HCT116 (cell line): ENCODE measurements around the gene DAPP1.

ENCODE experiments used
- CEBPB ChIP-seq: IDR thresholded peaks from 2 replicates; pipeline ENCODE4 v1.6.1; 2012; ENCODE audit warnings: low read depth
- CTCF ChIP-seq, 3 experiments: fragments of 200-600 bp in 1 of 3; sonication (generic) in 1 of 3; IDR thresholded peaks in 2 of 3; conservative IDR thresholded peaks in 1 of 3; 2 replicates each; pipeline ENCODE4 v1.5.1; 2012 to 2017; ENCODE audit warnings: low read depth in 2 of 3, low read length in 2 of 3, antibody characterized with exemption in 1 of 3, borderline replicate concordance in 1 of 3, control low read depth in 1 of 3, mild to moderate bottlenecking in 1 of 3, mixed read lengths in 1 of 3, mixed run types in 1 of 3, moderate library complexity in 1 of 3; ENCODE audit not compliant: insufficient read depth in 1 of 3
- ELF1 ChIP-seq: IDR thresholded peaks from 2 replicates; pipeline ENCODE4 v1.6.1; 2012; ENCODE audit warnings: low read depth, borderline replicate concordance
- EZH2 ChIP-seq: fragments of 200-600 bp; sonication (generic); IDR thresholded peaks from 2 replicates; pipeline ENCODE4 v1.6.1; 2017; ENCODE audit warnings: antibody characterized with exemption, mixed run types
- EZH2phosphoT487 ChIP-seq: fragments of 200-600 bp; IDR thresholded peaks from 2 replicates; pipeline ENCODE4 v1.6.1; 2018; ENCODE audit warnings: antibody characterized with exemption, borderline replicate concordance
- JUND ChIP-seq: IDR thresholded peaks from 2 replicates; pipeline ENCODE4 v1.6.1; 2012
- POLR2A ChIP-seq: IDR thresholded peaks from 2 replicates; pipeline ENCODE4 v1.7.0; 2011; ENCODE audit warnings: borderline replicate concordance; ENCODE audit not compliant: insufficient read depth, insufficient read length; ENCODE audit errors: extremely low read depth
- POLR2AphosphoS5 ChIP-seq: IDR thresholded peaks from 2 replicates; pipeline ENCODE4 v1.6.1; 2011; ENCODE audit warnings: mild to moderate bottlenecking, low read depth, low read length, moderate library complexity
- RAD21 ChIP-seq: IDR thresholded peaks from 2 replicates; pipeline ENCODE4 v1.6.1; 2012; ENCODE audit warnings: low read depth, mild to moderate bottlenecking
- SP1 ChIP-seq: IDR thresholded peaks from 2 replicates; pipeline ENCODE4 v1.6.1; 2012; ENCODE audit warnings: low read depth
- YY1 ChIP-seq: IDR thresholded peaks from 2 replicates; pipeline ENCODE4 v1.6.1; 2011; ENCODE audit warnings: low read length, low read depth, moderate library complexity, mild to moderate bottlenecking; ENCODE audit not compliant: insufficient replicate concordance; ENCODE audit errors: extremely low read depth
- ZFX ChIP-seq: fragments of 450-650 bp; IDR thresholded peaks from 2 replicates; pipeline ENCODE4 v1.6.1; 2017
- ZNF274 ChIP-seq: fragments of 200-500 bp; sonication (Bioruptor generic); IDR thresholded peaks from 2 replicates; pipeline ENCODE4 v1.6.1; 2014; ENCODE audit warnings: mild to moderate bottlenecking, low read depth, low read length, inconsistent platforms
- TF ChIP-seq, protein P1 (sequence below): IDR thresholded peaks from 2 replicates; pipeline ENCODE4 v1.6.1; 2012; ENCODE audit warnings: low read depth

- TF ChIP-seq POLR2A (no peak), EZH2phosphoT487 (no peak), CTCF (IDR thresholded peaks at IDR 0.05 in 2 of 3, conservative IDR thresholded peaks at IDR 0.05 in 1 of 3; ENCODE audit: borderline replicate concordance in 1 of 3, insufficient read depth in 1 of 3, low read depth in 2 of 3, low read length in 2 of 3) (no peak), POLR2AphosphoS5 (no peak), YY1 (no peak), ELF1 (no peak), ZFX (no peak), RAD21 (no peak), EZH2 (no peak), CEBPB (no peak), ZNF274 (no peak), JUND (no peak), SP1 (no peak)
- TF ChIP-seq, protein P1, sequence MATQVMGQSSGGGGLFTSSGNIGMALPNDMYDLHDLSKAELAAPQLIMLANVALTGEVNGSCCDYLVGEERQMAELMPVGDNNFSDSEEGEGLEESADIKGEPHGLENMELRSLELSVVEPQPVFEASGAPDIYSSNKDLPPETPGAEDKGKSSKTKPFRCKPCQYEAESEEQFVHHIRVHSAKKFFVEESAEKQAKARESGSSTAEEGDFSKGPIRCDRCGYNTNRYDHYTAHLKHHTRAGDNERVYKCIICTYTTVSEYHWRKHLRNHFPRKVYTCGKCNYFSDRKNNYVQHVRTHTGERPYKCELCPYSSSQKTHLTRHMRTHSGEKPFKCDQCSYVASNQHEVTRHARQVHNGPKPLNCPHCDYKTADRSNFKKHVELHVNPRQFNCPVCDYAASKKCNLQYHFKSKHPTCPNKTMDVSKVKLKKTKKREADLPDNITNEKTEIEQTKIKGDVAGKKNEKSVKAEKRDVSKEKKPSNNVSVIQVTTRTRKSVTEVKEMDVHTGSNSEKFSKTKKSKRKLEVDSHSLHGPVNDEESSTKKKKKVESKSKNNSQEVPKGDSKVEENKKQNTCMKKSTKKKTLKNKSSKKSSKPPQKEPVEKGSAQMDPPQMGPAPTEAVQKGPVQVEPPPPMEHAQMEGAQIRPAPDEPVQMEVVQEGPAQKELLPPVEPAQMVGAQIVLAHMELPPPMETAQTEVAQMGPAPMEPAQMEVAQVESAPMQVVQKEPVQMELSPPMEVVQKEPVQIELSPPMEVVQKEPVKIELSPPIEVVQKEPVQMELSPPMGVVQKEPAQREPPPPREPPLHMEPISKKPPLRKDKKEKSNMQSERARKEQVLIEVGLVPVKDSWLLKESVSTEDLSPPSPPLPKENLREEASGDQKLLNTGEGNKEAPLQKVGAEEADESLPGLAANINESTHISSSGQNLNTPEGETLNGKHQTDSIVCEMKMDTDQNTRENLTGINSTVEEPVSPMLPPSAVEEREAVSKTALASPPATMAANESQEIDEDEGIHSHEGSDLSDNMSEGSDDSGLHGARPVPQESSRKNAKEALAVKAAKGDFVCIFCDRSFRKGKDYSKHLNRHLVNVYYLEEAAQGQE: no peak
These were observed 47.2 kb downstream of the DAPP1 start for GRCh38 chr4:99863804-99864203.
